Endodermal cell (in vitro differentiated cells): Measurements from ENCODE around the gene ADCK2. TPM values are rescaled to one million over a fixed set of nuclear protein-coding genes. Genes with fewer than 3 reads are reported as not detected.
"Not testable (repeated sequence)": the region's sequence is repeated elsewhere in the genome, so short reads cannot be mapped to it uniquely, and the experiment has no call there.

Experiments used
- DNase-seq: peaks from one replicate; pipeline ENCODE4 v3.0.0-alpha.2; 2017
- H3K27ac ChIP-seq: 2 replicates; pipeline ENCODE4 v1.5.1; 2013; ENCODE audit warnings: mild to moderate bottlenecking, low read depth, low read length, moderate library complexity
- H3K27me3 ChIP-seq: 2 replicates; pipeline ENCODE4 v1.6.1; 2013; ENCODE audit warnings: mild to moderate bottlenecking, low read length, moderate library complexity; ENCODE audit not compliant: insufficient read depth, control insufficient read depth, poor library complexity, severe bottlenecking
- H3K36me3 ChIP-seq: 2 replicates; pipeline ENCODE4 v1.7.0; 2013; ENCODE audit warnings: mild to moderate bottlenecking, low read length, moderate library complexity; ENCODE audit not compliant: control insufficient read depth, insufficient read depth
- H3K4me1 ChIP-seq: one replicate; pipeline ENCODE4 v1.7.0; 2013; ENCODE audit warnings: low read length; ENCODE audit not compliant: control insufficient read depth, insufficient read depth
- H3K4me3 ChIP-seq: 2 replicates; pipeline ENCODE4 v1.5.1; 2013; ENCODE audit warnings: mild to moderate bottlenecking, low read length, moderate library complexity
- H3K9ac ChIP-seq: 2 replicates; pipeline ENCODE4 v1.6.1; 2013; ENCODE audit warnings: mild to moderate bottlenecking, low read length, moderate library complexity; ENCODE audit not compliant: poor library complexity, severe bottlenecking; ENCODE audit errors: extremely low read depth
- H3K9me3 ChIP-seq: 2 replicates; pipeline ENCODE4 v1.6.1; 2013; ENCODE audit warnings: mild to moderate bottlenecking, low read length, moderate library complexity; ENCODE audit not compliant: control insufficient read depth
- H3K27ac Mint-ChIP-seq: 2 replicates; pipeline ENCODE4 v1.8.0; 2020; ENCODE audit warnings: mixed read lengths
- H3K27me3 Mint-ChIP-seq: 2 replicates; pipeline ENCODE4 v1.8.0; 2021; ENCODE audit warnings: mild to moderate bottlenecking, mixed read lengths; ENCODE audit not compliant: insufficient read depth
- H3K36me3 Mint-ChIP-seq: 2 replicates; pipeline ENCODE4 v1.8.0; 2020; ENCODE audit warnings: low read depth, mixed read lengths
- H3K4me1 Mint-ChIP-seq: 2 replicates; pipeline ENCODE4 v1.8.0; 2020; ENCODE audit warnings: mixed read lengths
- H3K4me3 Mint-ChIP-seq: 2 replicates; pipeline ENCODE4 v1.8.0; 2020; ENCODE audit warnings: mild to moderate bottlenecking, moderate library complexity, mixed read lengths
- H3K9me3 Mint-ChIP-seq: 2 replicates; pipeline ENCODE4 v1.8.0; 2020; ENCODE audit warnings: mild to moderate bottlenecking, mixed read lengths
- WGBS, 2 experiments: methylation state at CpG; one replicate each; pipeline versions ENCODE4 v1.1.5 to v1.1.7; 2013; ENCODE audit warnings: missing lambda C conversion rate in 2 of 2, mixed read lengths in 1 of 2; ENCODE audit not compliant: insufficient coverage in 1 of 2, insufficient read length in 1 of 2; 5-methylcytosine and 5-hydroxymethylcytosine counted together
- total RNA-seq, 2 donors: library from RNA; stranded (reverse); fragmentation: NEBNext Ultra II Directional in 1 of 2; extraction: Animal tissue kit (Norgen Biotek cat#: 25700) in 1 of 2; gene quantifications; 2 replicates in 1 of 2; 3 replicates in 1 of 2; pipeline ENCODE4 v1.2.1, GENCODE V29; 2021
- TF ChIP-seq, protein P1 (sequence below): fragments of 200-600 bp; sonication (generic); conservative IDR thresholded peaks from 2 replicates; pipeline ENCODE4 v1.5.0; 2021; ENCODE audit warnings: antibody characterized with exemption, mild to moderate bottlenecking

Gene ADCK2
- total RNA-seq, 2 donors from 2014 or later: 13.5 to 17.8 TPM

DNA sequence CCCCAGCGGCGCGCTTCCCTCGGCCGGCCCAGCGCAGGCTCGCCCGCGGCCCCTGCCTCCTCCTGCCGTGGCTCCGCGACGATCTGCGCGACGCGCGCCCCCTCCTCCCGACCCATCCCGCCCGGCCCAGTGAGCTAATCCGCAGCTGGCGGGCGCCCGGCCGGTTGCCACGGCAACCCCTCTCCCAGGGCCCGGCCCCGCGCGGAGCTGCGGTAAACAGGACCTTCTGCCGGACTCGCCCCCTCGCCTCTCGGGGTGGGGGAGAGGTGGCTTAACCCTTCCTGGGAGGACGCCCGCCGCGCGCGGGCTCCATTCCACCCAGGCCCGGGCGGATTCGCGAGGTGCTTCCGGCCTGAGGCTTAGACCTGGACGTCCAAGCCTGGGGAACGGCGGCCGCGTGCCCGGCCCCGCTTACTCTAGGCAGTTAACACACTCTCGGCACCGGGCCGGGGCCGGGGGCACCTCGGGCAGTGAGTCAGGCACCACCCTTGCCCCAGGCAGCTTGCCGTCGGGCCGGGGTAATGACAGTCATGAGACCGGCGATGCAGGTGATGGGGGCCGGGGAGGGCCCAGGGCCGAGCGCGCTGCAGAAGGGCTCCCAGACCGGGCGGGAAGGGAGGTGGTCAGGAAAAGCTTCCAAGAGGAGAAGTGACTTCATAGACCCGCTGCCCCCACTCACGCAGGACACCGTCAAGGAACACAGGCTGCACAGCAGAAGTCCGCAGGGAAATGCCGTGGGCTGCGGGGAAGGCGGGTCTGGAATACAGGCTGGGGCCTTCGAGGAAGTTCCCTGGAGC, 31.8 kb upstream of the ADCK2 start, which contains the start of gene DENND2A:
DENND2A (minus strand) TSS at position 87 of the 797 bp plus-strand sequence. CDS start 38,416 bp downstream, outside the sequence.
- H3K4me1 Mint-ChIP-seq: peaks cover 29% of the 10 kb centered on the region
- peak; percentile 92 for DNase-seq

DNA sequence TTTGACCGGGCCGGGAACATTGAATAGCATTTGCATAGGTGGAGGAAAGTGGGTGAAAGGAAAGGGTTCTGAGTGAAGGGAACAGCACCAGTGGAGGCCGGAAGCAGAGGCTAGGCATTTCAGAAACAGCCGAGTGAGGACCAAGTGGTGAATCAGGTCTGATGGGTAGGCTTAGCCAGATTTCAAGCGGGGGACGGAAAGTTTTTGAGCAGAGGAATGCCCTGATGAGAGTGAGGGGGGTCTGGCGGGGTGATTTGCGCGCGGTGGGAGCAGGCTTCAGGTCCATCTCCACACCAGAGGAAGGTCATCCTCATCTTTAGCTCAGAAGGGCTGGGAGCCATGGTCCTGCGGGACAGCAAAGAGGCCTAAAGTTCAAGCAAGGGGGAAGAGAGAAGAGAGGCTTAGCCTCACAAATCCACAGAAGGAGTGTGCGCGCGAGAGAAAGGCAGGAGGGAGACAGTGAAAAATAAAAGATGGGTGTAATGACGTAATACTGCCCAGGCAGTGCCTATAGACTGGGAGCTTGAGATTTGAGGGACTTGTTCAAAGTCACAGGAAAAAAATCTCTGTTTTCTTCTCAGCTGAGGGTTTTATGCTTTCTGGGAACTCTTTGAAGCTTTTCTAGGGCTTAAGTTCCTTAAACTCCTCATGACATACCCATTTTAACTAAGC, 31.1 kb upstream of the ADCK2 start:
- Mint-ChIP-seq H3K27me3 (peaks cover 27% of the 10 kb centered on the region), H3K27ac (no peak overlapping the region), H3K36me3 (no peaks in the 10 kb centered on the region), H3K9me3 (no peaks in the 10 kb centered on the region), H3K4me3 (peak overlapping the region; percentile 92), H3K4me1 (peaks cover 25% of the 10 kb centered on the region)
- no peak for DNase-seq
- H3K4me3 ChIP-seq: peak overlapping the region; percentile 67
- no peak overlapping the region for H3K27ac ChIP-seq
- H3K9ac ChIP-seq: no peak overlapping the region
- H3K27me3 ChIP-seq: peaks cover 12% of the 10 kb centered on the region
- WGBS, 2 experiments: 64 to 65% methylated on average over 11 to 15 of the region's 15 CpGs
- no peaks in the 10 kb centered on the region for H3K36me3 ChIP-seq
- TF ChIP-seq, protein P1, sequence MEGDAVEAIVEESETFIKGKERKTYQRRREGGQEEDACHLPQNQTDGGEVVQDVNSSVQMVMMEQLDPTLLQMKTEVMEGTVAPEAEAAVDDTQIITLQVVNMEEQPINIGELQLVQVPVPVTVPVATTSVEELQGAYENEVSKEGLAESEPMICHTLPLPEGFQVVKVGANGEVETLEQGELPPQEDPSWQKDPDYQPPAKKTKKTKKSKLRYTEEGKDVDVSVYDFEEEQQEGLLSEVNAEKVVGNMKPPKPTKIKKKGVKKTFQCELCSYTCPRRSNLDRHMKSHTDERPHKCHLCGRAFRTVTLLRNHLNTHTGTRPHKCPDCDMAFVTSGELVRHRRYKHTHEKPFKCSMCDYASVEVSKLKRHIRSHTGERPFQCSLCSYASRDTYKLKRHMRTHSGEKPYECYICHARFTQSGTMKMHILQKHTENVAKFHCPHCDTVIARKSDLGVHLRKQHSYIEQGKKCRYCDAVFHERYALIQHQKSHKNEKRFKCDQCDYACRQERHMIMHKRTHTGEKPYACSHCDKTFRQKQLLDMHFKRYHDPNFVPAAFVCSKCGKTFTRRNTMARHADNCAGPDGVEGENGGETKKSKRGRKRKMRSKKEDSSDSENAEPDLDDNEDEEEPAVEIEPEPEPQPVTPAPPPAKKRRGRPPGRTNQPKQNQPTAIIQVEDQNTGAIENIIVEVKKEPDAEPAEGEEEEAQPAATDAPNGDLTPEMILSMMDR: no peak
- H3K4me1 ChIP-seq: no peaks in the 10 kb centered on the region
- no peaks in the 10 kb centered on the region for H3K9me3 ChIP-seq

More for the DNA sequence above, 31.8 kb upstream of the ADCK2 start, which contains the start of gene DENND2A:
- Histone ChIP-seq H3K36me3 (no peaks in the 10 kb centered on the region), H3K9ac (peak within 1 kb of the TSS; percentile 63), H3K27ac (peak within 1 kb of the TSS; percentile 72), H3K9me3 (no peaks in the 10 kb centered on the region), H3K4me1 (peaks cover under 1% of the 10 kb centered on the region), H3K27me3 (peaks cover 12% of the 10 kb centered on the region), H3K4me3 (peak within 1 kb of the TSS; percentile 86)
- WGBS, 2 experiments: 10 to 16% methylated on average over 18 to 78 of the region's 78 CpGs
- peak within 1 kb of the TSS; percentile 85 for H3K27ac Mint-ChIP-seq
- H3K27me3 Mint-ChIP-seq: peaks cover 27% of the 10 kb centered on the region
- no peaks in the 10 kb centered on the region for H3K36me3 Mint-ChIP-seq
- no peaks in the 10 kb centered on the region for H3K9me3 Mint-ChIP-seq
- TF ChIP-seq, protein P1: no peak
- peak within 1 kb of the TSS; percentile 92 for H3K4me3 Mint-ChIP-seq

DNA sequence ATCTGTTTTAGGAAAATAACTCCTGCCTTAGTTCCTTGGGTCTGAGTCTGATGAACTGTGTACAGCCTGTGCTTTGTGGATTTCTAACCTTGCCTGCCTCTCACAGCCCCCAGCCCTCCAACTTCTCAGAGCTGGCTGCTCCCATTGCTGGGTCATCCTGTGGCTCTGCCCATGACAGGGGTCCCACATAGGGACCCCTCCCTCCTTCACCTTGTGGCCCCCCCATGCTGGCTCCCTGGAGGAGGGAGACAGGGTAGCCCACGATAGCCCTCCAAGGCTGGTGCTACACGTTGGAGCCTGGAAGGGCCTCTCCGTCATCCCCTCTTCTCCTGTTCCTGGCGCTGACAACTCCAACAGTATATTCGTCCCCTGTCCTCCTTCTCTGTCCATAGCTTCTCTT, 29.3 kb upstream of the ADCK2 start:
- no peak overlapping the region for H3K27ac Mint-ChIP-seq
- peaks cover 27% of the 10 kb centered on the region for H3K27me3 Mint-ChIP-seq
- no peak overlapping the region for H3K4me3 Mint-ChIP-seq
- WGBS, 2 experiments: 80 to 93% methylated on average over 1 to 5 of the region's 5 CpGs
- H3K9me3 Mint-ChIP-seq: no peaks in the 10 kb centered on the region
- peaks cover 12% of the 10 kb centered on the region for H3K27me3 ChIP-seq
- peaks cover 18% of the 10 kb centered on the region for H3K4me1 Mint-ChIP-seq
- no peak overlapping the region for H3K9ac ChIP-seq
- no peaks in the 10 kb centered on the region for H3K36me3 Mint-ChIP-seq
- no peak for DNase-seq
- H3K4me1 ChIP-seq: no peaks in the 10 kb centered on the region
- no peak overlapping the region for H3K27ac ChIP-seq
- TF ChIP-seq, protein P1: no peak
- no peaks in the 10 kb centered on the region for H3K36me3 ChIP-seq
- H3K4me3 ChIP-seq: no peak overlapping the region
- H3K9me3 ChIP-seq: no peaks in the 10 kb centered on the region

DNA sequence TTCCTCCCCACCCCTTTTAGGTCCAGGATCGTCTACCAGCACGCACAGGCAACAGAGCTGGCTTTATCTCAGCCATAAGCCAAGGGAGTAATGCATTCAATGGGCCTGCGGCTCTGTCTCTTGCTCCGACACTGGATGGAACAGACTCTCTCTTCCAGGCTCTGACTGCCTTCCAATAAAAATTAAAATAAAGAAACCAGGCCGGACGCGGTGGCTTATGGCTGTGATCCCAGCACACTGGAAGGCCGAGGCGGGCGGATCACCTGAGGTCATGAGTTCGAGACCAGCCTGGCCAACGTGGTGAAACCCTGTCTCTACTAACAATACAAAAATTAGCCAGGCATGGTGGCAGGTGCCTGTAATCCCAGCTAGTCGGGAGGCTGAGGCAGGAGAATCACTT, 28.0 kb upstream of the ADCK2 start:
- not testable (repeated sequence) for H3K9me3 Mint-ChIP-seq, H3K9ac ChIP-seq, H3K4me1 ChIP-seq, H3K36me3 Mint-ChIP-seq, H3K27ac Mint-ChIP-seq, H3K36me3 ChIP-seq, H3K9me3 ChIP-seq, H3K27ac ChIP-seq, DNase-seq, H3K4me3 ChIP-seq, H3K4me3 Mint-ChIP-seq
- H3K4me1 Mint-ChIP-seq: peaks cover 14% of the 10 kb centered on the region
- H3K27me3 Mint-ChIP-seq: peaks cover 23% of the 10 kb centered on the region
- peaks cover 12% of the 10 kb centered on the region for H3K27me3 ChIP-seq
- 92 to 97% methylated on average over 11 to 13 of the region's 13 CpGs for WGBS, 2 experiments
